GM23338 (cell line): Measurements from ENCODE around the gene AHI1. TPM values are rescaled to one million over a fixed set of nuclear protein-coding genes. Genes with fewer than 3 reads are reported as not detected.

Source experiments
- ATAC-seq: fragments of 200-7000 bp; cut with Tn5 transposase; 3 replicates; pipeline ENCODE4 v1.9.1; 2020
- DNase-seq: peaks from one replicate; pipeline ENCODE4 v3.0.0-alpha.2; 2015; ENCODE audit warnings: low spot score
- H2AFZ ChIP-seq: fragments of 200-600 bp; sonication (generic); 2 replicates; pipeline ENCODE4 v1.8.0; 2016; ENCODE audit warnings: antibody characterized with exemption, mild to moderate bottlenecking, moderate library complexity
- H3F3A ChIP-seq: fragments of 200-600 bp; sonication (generic); replicated peaks from 2 replicates; pipeline ENCODE4 v1.8.0; 2017; ENCODE audit warnings: antibody characterized with exemption, mixed run types, low read depth
- H3K27ac ChIP-seq: fragments of 200-600 bp; sonication (generic); 2 replicates; pipeline ENCODE4 v1.6.1; 2016; ENCODE audit warnings: low read depth
- H3K27me3 ChIP-seq: fragments of 200-600 bp; sonication (generic); 2 replicates; pipeline ENCODE4 v1.8.0; 2016; ENCODE audit warnings: mild to moderate bottlenecking, mixed run types, moderate library complexity; ENCODE audit not compliant: insufficient read depth
- H3K36me3 ChIP-seq: fragments of 200-600 bp; sonication (generic); 2 replicates; pipeline ENCODE4 v1.8.0; 2016; ENCODE audit warnings: mild to moderate bottlenecking; ENCODE audit not compliant: insufficient read depth
- H3K4me1 ChIP-seq: fragments of 200-600 bp; sonication (generic); 2 replicates; pipeline ENCODE4 v1.8.0; 2016; ENCODE audit warnings: mild to moderate bottlenecking, moderate library complexity; ENCODE audit not compliant: insufficient read depth
- H3K4me2 ChIP-seq: fragments of 200-600 bp; sonication (generic); 2 replicates; pipeline ENCODE4 v1.7.1; 2017; ENCODE audit warnings: mixed run types
- H3K4me3 ChIP-seq: fragments of 200-600 bp; sonication (generic); 2 replicates; pipeline ENCODE4 v1.6.1; 2016; ENCODE audit warnings: mixed run types
- H3K79me2 ChIP-seq: fragments of 200-600 bp; sonication (generic); replicated peaks from 2 replicates; pipeline ENCODE4 v1.8.0; 2017; ENCODE audit warnings: mild to moderate bottlenecking; ENCODE audit not compliant: insufficient read depth
- H3K9me2 ChIP-seq: fragments of 200-600 bp; sonication (generic); 2 replicates; pipeline ENCODE4 v1.8.0; 2017; ENCODE audit not compliant: insufficient read depth
- H4K20me1 ChIP-seq: fragments of 200-600 bp; sonication (generic); replicated peaks from 2 replicates; pipeline ENCODE4 v1.8.0; 2017; ENCODE audit warnings: mild to moderate bottlenecking; ENCODE audit not compliant: insufficient read depth
- H3K27ac Mint-ChIP-seq: 2 replicates; pipeline ENCODE4 v1.8.0; 2020; ENCODE audit warnings: inconsistent platforms, mild to moderate bottlenecking, moderate library complexity, mixed read lengths
- H3K27me3 Mint-ChIP-seq: 3 replicates; pipeline ENCODE4 v1.8.0; 2022; ENCODE audit warnings: low read depth, mild to moderate bottlenecking, moderate library complexity, mixed read lengths, inconsistent platforms; ENCODE audit not compliant: insufficient read depth, poor library complexity
- H3K36me3 Mint-ChIP-seq: 3 replicates; pipeline ENCODE4 v1.8.0; 2021; ENCODE audit warnings: low read depth, mild to moderate bottlenecking, inconsistent platforms, moderate library complexity, mixed read lengths
- H3K4me1 Mint-ChIP-seq: 3 replicates; pipeline ENCODE4 v1.8.0; 2020; ENCODE audit warnings: mild to moderate bottlenecking, inconsistent platforms, mixed read lengths
- H3K4me3 Mint-ChIP-seq: 3 replicates; pipeline ENCODE4 v1.8.0; 2021; ENCODE audit warnings: moderate library complexity, mild to moderate bottlenecking, inconsistent platforms, mixed read lengths
- H3K9me3 Mint-ChIP-seq: 3 replicates; pipeline ENCODE4 v1.8.0; 2020; ENCODE audit warnings: moderate library complexity, mild to moderate bottlenecking, inconsistent platforms, mixed read lengths
- EZH2 ChIP-seq: fragments of 200-600 bp; sonication (generic); IDR thresholded peaks from one replicate; pipeline ENCODE4 v1.8.0; 2017; ENCODE audit warnings: antibody characterized with exemption, mild to moderate bottlenecking, low read depth; ENCODE audit not compliant: unreplicated experiment
- JUNB ChIP-seq: IDR thresholded peaks from one replicate; pipeline ENCODE4 v1.6.1; 2016; ENCODE audit warnings: antibody characterized with exemption; ENCODE audit not compliant: unreplicated experiment
- POLR2AphosphoS5 ChIP-seq: IDR thresholded peaks from 2 replicates; pipeline ENCODE4 v1.6.1; 2016; ENCODE audit warnings: antibody characterized with exemption, low read depth
- polyA plus RNA-seq: library from polyadenylated mRNA; unstranded; fragments of >200 nt; fragmentation: Nextera tagmentation; extraction: Ambion mirVana; gene quantifications from 2 replicates; pipeline ENCODE4 v1.2.1, GENCODE V29; 2016
- total RNA-seq: library from RNA; depleted of rRNA; stranded (reverse); fragments of >200 nt; shearing (Covaris generic); gene quantifications from 2 replicates; pipeline ENCODE4 v1.2.3, GENCODE V29; 2014
- TF ChIP-seq, protein P1 (sequence below), 2 experiments: fragments of 200-600 bp in 1 of 2; sonication (generic) in 1 of 2; conservative IDR thresholded peaks; 2 replicates each; pipeline versions ENCODE4 v1.5.1 to v1.6.1; 2016 to 2017; ENCODE audit warnings: antibody characterized with exemption in 2 of 2, low read depth in 2 of 2, mild to moderate bottlenecking in 2 of 2, moderate library complexity in 1 of 2

Gene AHI1
- total and polyA plus RNA-seq, 2 experiments from 2014 or later = 19.8 to 72.9 TPM

- Histone ChIP-seq H3K36me3 (no peaks in the 10 kb centered on the region), H3K27me3 (no peaks in the 10 kb centered on the region), H3K27ac (peak overlapping the region; percentile 35; the same call in 1 of the 2 replicates), H3K4me2 (no peak overlapping the region), H3K4me3 (no peak overlapping the region), H3F3A (no peaks in the 10 kb centered on the region), H3K9me2 (no peaks in the 10 kb centered on the region), H3K4me1 (peaks cover 31% of the 10 kb centered on the region), H2AFZ (no peak overlapping the region), H3K79me2 (no peaks in the 10 kb centered on the region), H4K20me1 (no peaks in the 10 kb centered on the region)
- peak; percentile 57 for DNase-seq
- peaks cover 2% of the 10 kb centered on the region for H3K27me3 Mint-ChIP-seq
- no peak overlapping the region for H3K27ac Mint-ChIP-seq
- no peak for TF ChIP-seq POLR2AphosphoS5
- TF ChIP-seq, protein P1, sequence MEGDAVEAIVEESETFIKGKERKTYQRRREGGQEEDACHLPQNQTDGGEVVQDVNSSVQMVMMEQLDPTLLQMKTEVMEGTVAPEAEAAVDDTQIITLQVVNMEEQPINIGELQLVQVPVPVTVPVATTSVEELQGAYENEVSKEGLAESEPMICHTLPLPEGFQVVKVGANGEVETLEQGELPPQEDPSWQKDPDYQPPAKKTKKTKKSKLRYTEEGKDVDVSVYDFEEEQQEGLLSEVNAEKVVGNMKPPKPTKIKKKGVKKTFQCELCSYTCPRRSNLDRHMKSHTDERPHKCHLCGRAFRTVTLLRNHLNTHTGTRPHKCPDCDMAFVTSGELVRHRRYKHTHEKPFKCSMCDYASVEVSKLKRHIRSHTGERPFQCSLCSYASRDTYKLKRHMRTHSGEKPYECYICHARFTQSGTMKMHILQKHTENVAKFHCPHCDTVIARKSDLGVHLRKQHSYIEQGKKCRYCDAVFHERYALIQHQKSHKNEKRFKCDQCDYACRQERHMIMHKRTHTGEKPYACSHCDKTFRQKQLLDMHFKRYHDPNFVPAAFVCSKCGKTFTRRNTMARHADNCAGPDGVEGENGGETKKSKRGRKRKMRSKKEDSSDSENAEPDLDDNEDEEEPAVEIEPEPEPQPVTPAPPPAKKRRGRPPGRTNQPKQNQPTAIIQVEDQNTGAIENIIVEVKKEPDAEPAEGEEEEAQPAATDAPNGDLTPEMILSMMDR (conservative IDR thresholded peaks at IDR 0.05; ENCODE audit: low read depth in 2 of 2) = peak; percentile 66 to 75
- ATAC-seq = peak; percentile 51
- no peaks in the 10 kb centered on the region for H3K9me3 Mint-ChIP-seq
- H3K4me3 Mint-ChIP-seq = no peak overlapping the region
- H3K4me1 Mint-ChIP-seq = peaks cover 26% of the 10 kb centered on the region
- no peaks in the 10 kb centered on the region for H3K36me3 Mint-ChIP-seq
These were observed 8.9 kb upstream of the AHI1 start for GRCh38 chr6:135506270-135506997.

- Mint-ChIP-seq H3K9me3 (no peaks in the 10 kb centered on the region), H3K27ac (peak overlapping the region; percentile 68), H3K36me3 (no peaks in the 10 kb centered on the region), H3K4me3 (no peak overlapping the region), H3K27me3 (peaks cover 2% of the 10 kb centered on the region), H3K4me1 (peaks cover 26% of the 10 kb centered on the region)
- H3F3A ChIP-seq = no peaks in the 10 kb centered on the region
- DNase-seq (peak; percentile 51), ATAC-seq (peak; percentile 58)
- H3K27me3 ChIP-seq = no peaks in the 10 kb centered on the region
- peaks cover 31% of the 10 kb centered on the region for H3K4me1 ChIP-seq
- no peaks in the 10 kb centered on the region for H3K9me2 ChIP-seq
- peak overlapping the region; percentile 35; the same call in 1 of the 2 replicates for H3K27ac ChIP-seq
- H3K4me2 ChIP-seq = 0 out of 2 replicates have a peak overlapping the region, but pooled peaks have one; percentile 11
- H3K4me3 ChIP-seq = no peak overlapping the region
- no peaks in the 10 kb centered on the region for H4K20me1 ChIP-seq
- H3K36me3 ChIP-seq = no peaks in the 10 kb centered on the region
- H2AFZ ChIP-seq = no peak overlapping the region
- H3K79me2 ChIP-seq = no peaks in the 10 kb centered on the region
- TF ChIP-seq JUNB (no peak), EZH2 (no peak), POLR2AphosphoS5 (no peak)
- TF ChIP-seq, protein P1 (conservative IDR thresholded peaks at IDR 0.05; ENCODE audit: low read depth in 2 of 2) = no peak
These were observed 8.1 kb upstream of the AHI1 start for GRCh38 chr6:135505648-135506047.
